ENCODE measurements around the gene ACY1. TPM values are rescaled to one million over a fixed set of nuclear protein-coding genes. Genes with fewer than 3 reads are reported as not detected.

The ACY1 gene
- total RNA-seq, 1 experiment from 2014 or later: 50.3 TPM

GRCh38 chr3:51958603-51959521 is 24.5 kb upstream of the ACY1 start:
- no peak overlapping the region for H3K4me3 ChIP-seq (ENCODE audit: low read depth in 2 of 2, low read length in 2 of 2)
- BruUV-seq (replicated peaks): no TSS peak
- no peaks in the 10 kb centered on the region for H3K36me3 ChIP-seq (ENCODE audit: control insufficient read depth, insufficient read depth, low read length)
- ChIA-PET CTCF (interaction anchor here (0.5 kb wide), 1 partner anchor 25 kb away, joined by 3 read pairs; no protein-coding TSS in a partner anchor), POLR2A (no interaction called here)
- no peaks in the 10 kb centered on the region for H3K27me3 ChIP-seq (ENCODE audit: control insufficient read depth, insufficient read depth, low read length)
- in situ Hi-C loops (cut with HindIII; ENCODE audit: low pct_unique_long_range_greater_than_20kb, low sequenced_read_pairs) (no loop called here), intact Hi-C loops (cut with micrococcal nuclease; ENCODE audit: unreplicated experiment) (no loop called here)
- DNase-seq (ENCODE audit: low read depth, low spot score): no peak
- H3K9me3 ChIP-seq (ENCODE audit: control insufficient read depth, insufficient read depth, low read depth, low read length): no peaks in the 10 kb centered on the region
- no peak overlapping the region for H3K27ac ChIP-seq (ENCODE audit: low read length)
- no peaks in the 10 kb centered on the region for H3K4me1 ChIP-seq (ENCODE audit: control insufficient read depth, insufficient read depth, low read length)
- TF ChIP-seq SIN3A (IDR thresholded peaks at IDR 0.05; ENCODE audit: borderline replicate concordance, insufficient read depth, low read depth, low read length) (no peak), TCF7L2 (IDR thresholded peaks at IDR 0.05; ENCODE audit: low read depth, low read length) (no peak), REST (IDR thresholded peaks at IDR 0.05; ENCODE audit: insufficient read depth in 1 of 2, low read depth in 2 of 2, low read length in 1 of 2) (no peak), CTCF (IDR thresholded peaks at IDR 0.05) (no peak), POLR2AphosphoS5 (IDR thresholded peaks at IDR 0.05; ENCODE audit: low read depth, low read length) (no peak)
- no peak for ATAC-seq

GRCh38 chr3:51959651-51960050 is 23.7 kb upstream of the ACY1 start:
- H3K27ac ChIP-seq (ENCODE audit: low read length): no peak overlapping the region
- intact Hi-C loops (cut with micrococcal nuclease; ENCODE audit: unreplicated experiment) (no loop called here), in situ Hi-C loops (cut with HindIII; ENCODE audit: low pct_unique_long_range_greater_than_20kb, low sequenced_read_pairs) (no loop called here)
- CTCF ChIA-PET: no interaction called here
- no peaks in the 10 kb centered on the region for H3K9me3 ChIP-seq (ENCODE audit: control insufficient read depth, insufficient read depth, low read depth, low read length)
- POLR2A ChIA-PET: no interaction called here
- no peaks in the 10 kb centered on the region for H3K36me3 ChIP-seq (ENCODE audit: control insufficient read depth, insufficient read depth, low read length)
- ATAC-seq (no peak), DNase-seq (ENCODE audit: low read depth, low spot score) (no peak)
- no peaks in the 10 kb centered on the region for H3K27me3 ChIP-seq (ENCODE audit: control insufficient read depth, insufficient read depth, low read length)
- no peak for TF ChIP-seq CTCF (IDR thresholded peaks at IDR 0.05)
- no peak for TF ChIP-seq TCF7L2 (IDR thresholded peaks at IDR 0.05; ENCODE audit: low read depth, low read length)
- no peak for TF ChIP-seq REST (IDR thresholded peaks at IDR 0.05; ENCODE audit: insufficient read depth in 1 of 2, low read depth in 2 of 2, low read length in 1 of 2)
- no peak for TF ChIP-seq SIN3A (IDR thresholded peaks at IDR 0.05; ENCODE audit: borderline replicate concordance, insufficient read depth, low read depth, low read length)
- no peak for TF ChIP-seq POLR2AphosphoS5 (IDR thresholded peaks at IDR 0.05; ENCODE audit: low read depth, low read length)
- H3K4me1 ChIP-seq (ENCODE audit: control insufficient read depth, insufficient read depth, low read length): no peaks in the 10 kb centered on the region
- BruUV-seq (replicated peaks): no TSS peak
- H3K4me3 ChIP-seq (ENCODE audit: low read depth in 2 of 2, low read length in 2 of 2): no peak overlapping the region

Data from Panc1 (cell line).